OCI-LY7 (cell line): ENCODE measurements around the gene MYRIP. TPM values are rescaled to one million over a fixed set of nuclear protein-coding genes. Genes with fewer than 3 reads are reported as not detected.

Experiments used
- BruUV-seq: library from RNA; stranded (reverse); fragments of 400-500 nt; replicated peaks from 2 replicates; lab custom pipeline; 2021; lab: Mats Ljungman, UMichigan
- CTCF ChIA-PET: fragments of 300-600 bp; sonication (Branson Sonifier 250); formaldehyde crosslinking; loops from one replicate; lab custom pipeline; 2022; ENCODE audit warnings: antibody characterized with exemption; ENCODE audit not compliant: unreplicated experiment; lab: Charles Lee
- POLR2A ChIA-PET: fragments of 300-600 bp; sonication (Branson Sonifier 250); formaldehyde crosslinking; loops from one replicate; lab custom pipeline; 2022; ENCODE audit warnings: antibody characterized with exemption; lab: Charles Lee
- DNase-seq: peaks from one replicate; pipeline ENCODE4 v3.0.0-alpha.2; 2015; ENCODE audit warnings: low spot score
- H2AFZ ChIP-seq: fragments of 200-600 bp; sonication (generic), shearing (Covaris generic); 2 replicates; pipeline ENCODE4 v1.6.1; 2014; ENCODE audit warnings: mild to moderate bottlenecking, antibody characterized with exemption, low read length, moderate library complexity
- H3K27ac ChIP-seq: fragments of 200-600 bp; sonication (generic); 2 replicates; pipeline ENCODE4 v1.5.1; 2014; ENCODE audit warnings: mixed run types, low read depth, mild to moderate bottlenecking, moderate library complexity, low read length, inconsistent platforms; ENCODE audit not compliant: poor library complexity, severe bottlenecking
- H3K36me3 ChIP-seq: fragments of 200-600 bp; sonication (generic); 2 replicates; pipeline ENCODE4 v1.6.1; 2014; ENCODE audit warnings: mild to moderate bottlenecking, antibody characterized with exemption, low read length, moderate library complexity, mixed read lengths; ENCODE audit not compliant: insufficient read depth
- H3K4me1 ChIP-seq: fragments of 200-600 bp; sonication (generic); 2 replicates; pipeline ENCODE4 v1.5.1; 2014; ENCODE audit warnings: mild to moderate bottlenecking, low read length; ENCODE audit not compliant: insufficient read depth, poor library complexity, severe bottlenecking
- H3K4me2 ChIP-seq: fragments of 200-600 bp; sonication (generic); 2 replicates; pipeline ENCODE4 v1.6.1; 2014; ENCODE audit warnings: mild to moderate bottlenecking, low read length
- H3K4me3 ChIP-seq: fragments of 200-600 bp; sonication (generic); 2 replicates; pipeline ENCODE4 v1.5.1; 2014; ENCODE audit warnings: mild to moderate bottlenecking, low read depth, low read length; ENCODE audit not compliant: poor library complexity, severe bottlenecking
- H3K79me2 ChIP-seq: fragments of 200-600 bp; sonication (generic); 2 replicates; pipeline ENCODE4 v1.6.1; 2016; ENCODE audit warnings: low read depth, mild to moderate bottlenecking, low read length, moderate library complexity, mixed read lengths; ENCODE audit not compliant: insufficient read depth
- H3K9me2 ChIP-seq: fragments of 200-600 bp; sonication (generic); 2 replicates; pipeline ENCODE4 v1.6.1; 2016; ENCODE audit warnings: mild to moderate bottlenecking, low read length, mixed read lengths; ENCODE audit not compliant: insufficient read depth
- H3K9me3 ChIP-seq: fragments of 200-600 bp; sonication (generic); 2 replicates; pipeline ENCODE4 v1.6.1; 2014; ENCODE audit warnings: mild to moderate bottlenecking, mixed run types, low read length, mixed read lengths
- H4K20me1 ChIP-seq: fragments of 200-600 bp; sonication (generic); 2 replicates; pipeline ENCODE4 v1.6.1; 2014; ENCODE audit warnings: mild to moderate bottlenecking, antibody characterized with exemption, low read length, moderate library complexity, mixed read lengths; ENCODE audit not compliant: insufficient read depth
- CTCF ChIP-seq: fragments of 200-600 bp; sonication (generic); conservative IDR thresholded peaks from 2 replicates; pipeline ENCODE4 v1.5.1; 2014; ENCODE audit warnings: mild to moderate bottlenecking, antibody characterized with exemption, low read length, moderate library complexity, mixed read lengths
- EZH2phosphoT487 ChIP-seq: fragments of 200-600 bp; sonication (generic); IDR thresholded peaks from 2 replicates; pipeline ENCODE4 v1.6.1; 2018; ENCODE audit warnings: low read depth, borderline replicate concordance, mild to moderate bottlenecking, mixed run types, antibody characterized with exemption, low read length, moderate library complexity, mixed read lengths
- intact Hi-C: fragments of 100-400 bp; cut with micrococcal nuclease; formaldehyde crosslinking; loops from one replicate; pipeline ENCODE4 v1.10.0; 2022; ENCODE audit not compliant: unreplicated experiment
- total RNA-seq, 2 experiments: library from RNA; depleted of rRNA in 1 of 2; stranded (reverse); fragments of >200 nt in 1 of 2; shearing (Covaris generic) in 1 of 2; gene quantifications; 2 replicates each; pipeline ENCODE4 v1.2.3, GENCODE V29; 2014 to 2022

The MYRIP gene
- total RNA-seq, 2 experiments from 2014 or later = not detected

GRCh38 chr3:39915027-39915426, 105.6 kb downstream of the MYRIP start:
- intact Hi-C loops = no loop called here
- Histone ChIP-seq H3K36me3 (no peaks in the 10 kb centered on the region), H2AFZ (no peak overlapping the region), H3K4me1 (no peaks in the 10 kb centered on the region), H3K79me2 (no peaks in the 10 kb centered on the region), H4K20me1 (no peaks in the 10 kb centered on the region), H3K4me2 (no peak overlapping the region), H3K27ac (no peak overlapping the region), H3K4me3 (no peak overlapping the region), H3K9me2 (no peaks in the 10 kb centered on the region), H3K9me3 (no peaks in the 10 kb centered on the region)
- BruUV-seq = no TSS peak
- TF ChIP-seq EZH2phosphoT487 (no peak), CTCF (no peak)
- POLR2A ChIA-PET = no interaction called here
- CTCF ChIA-PET = no interaction called here
- DNase-seq = no peak

GRCh38 chr3:39917065-39917773, 107.8 kb downstream of the MYRIP start:
- Histone ChIP-seq H3K36me3 (no peaks in the 10 kb centered on the region), H3K4me1 (no peaks in the 10 kb centered on the region), H2AFZ (no peak overlapping the region), H3K4me2 (no peak overlapping the region), H4K20me1 (no peaks in the 10 kb centered on the region), H3K27ac (no peak overlapping the region), H3K9me2 (no peaks in the 10 kb centered on the region), H3K4me3 (no peak overlapping the region), H3K9me3 (no peaks in the 10 kb centered on the region), H3K79me2 (no peaks in the 10 kb centered on the region)
- intact Hi-C loops = no loop called here
- ChIA-PET CTCF (no interaction called here), POLR2A (interaction anchor here (1.4 kb wide), 1 partner anchor 13 kb away, joined by 6 read pairs; no protein-coding TSS in a partner anchor)
- no peak for DNase-seq
- TF ChIP-seq CTCF (no peak), EZH2phosphoT487 (no peak)
- BruUV-seq = no TSS peak

GRCh38 chr3:39919281-39919680, 109.9 kb downstream of the MYRIP start:
- POLR2A ChIA-PET = no interaction called here
- no peak overlapping the region for H2AFZ ChIP-seq
- no peaks in the 10 kb centered on the region for H3K79me2 ChIP-seq
- H3K27ac ChIP-seq = no peak overlapping the region
- no peak overlapping the region for H3K4me3 ChIP-seq
- H3K36me3 ChIP-seq = no peaks in the 10 kb centered on the region
- TF ChIP-seq CTCF (no peak), EZH2phosphoT487 (no peak)
- CTCF ChIA-PET = no interaction called here
- intact Hi-C loops = no loop called here
- H3K4me2 ChIP-seq = no peak overlapping the region
- H3K9me2 ChIP-seq = no peaks in the 10 kb centered on the region
- no peak for DNase-seq
- H4K20me1 ChIP-seq = no peaks in the 10 kb centered on the region
- no peaks in the 10 kb centered on the region for H3K9me3 ChIP-seq
- H3K4me1 ChIP-seq = no peaks in the 10 kb centered on the region
- no TSS peak for BruUV-seq
